Esophagus (tissue), 2 donors: ENCODE measurements around the gene ZNF273. TPM values are rescaled to one million over a fixed set of nuclear protein-coding genes. Genes with fewer than 3 reads are reported as not detected.
"Not testable (repeated sequence)": the region's sequence is repeated elsewhere in the genome, so short reads cannot be mapped to it uniquely, and the experiment has no call there.

ENCODE experiments used
- H3K27ac ChIP-seq, 2 donors: one replicate each; pipeline ENCODE4 v1.5.1; 2013; ENCODE audit warnings: low read depth in 2 of 2, mild to moderate bottlenecking in 2 of 2, inconsistent platforms in 1 of 2, low read length in 1 of 2, moderate library complexity in 1 of 2
- H3K27me3 ChIP-seq, 2 donors: one replicate each; pipeline ENCODE4 v1.6.1; 2013; ENCODE audit warnings: low read length in 2 of 2, control low read depth in 1 of 2, mild to moderate bottlenecking in 1 of 2; ENCODE audit not compliant: insufficient read depth in 2 of 2, control insufficient read depth in 1 of 2
- H3K36me3 ChIP-seq, 2 donors: one replicate each; pipeline ENCODE4 v1.6.1; 2013; ENCODE audit warnings: low read length in 1 of 2; ENCODE audit not compliant: control insufficient read depth in 2 of 2, insufficient read depth in 2 of 2
- H3K4me1 ChIP-seq, 2 donors: one replicate each; pipeline ENCODE4 v1.6.1; 2013; ENCODE audit warnings: low read length in 1 of 2; ENCODE audit not compliant: control insufficient read depth in 2 of 2, insufficient read depth in 2 of 2
- H3K4me3 ChIP-seq, 2 donors: one replicate each; pipeline ENCODE4 v1.5.1; 2013; ENCODE audit warnings: low read length in 2 of 2, mild to moderate bottlenecking in 2 of 2, low read depth in 1 of 2, moderate library complexity in 1 of 2
- H3K9me3 ChIP-seq, 2 donors: one replicate each; pipeline ENCODE4 v1.6.1; 2013; ENCODE audit warnings: mild to moderate bottlenecking in 2 of 2, low read depth in 1 of 2, low read length in 1 of 2, moderate library complexity in 1 of 2; ENCODE audit not compliant: control insufficient read depth in 2 of 2, insufficient read depth in 1 of 2
- WGBS, 2 donors: extraction: QIAGEN DNeasy Blood & Tissue Kit; methylation state at CpG; one replicate each; pipeline ENCODE4 v1.1.7; 2013; 5-methylcytosine and 5-hydroxymethylcytosine counted together
- polyA plus RNA-seq, 2 donors: library from polyadenylated mRNA; stranded (reverse); fragments of 200-250 nt; gene quantifications; one replicate each; pipeline ENCODE4 v1.2.3, GENCODE V29; 2013
- donor health status: healthy with polysubstance abuse.
- donor health status: Bipolar disorder and iron deficiency.

ZNF273 gene
- polyA plus RNA-seq, 2 donors = 5.8 to 24.5 TPM

GRCh38 chr7:64888561-64888900, 14.5 kb upstream of the ZNF273 start:
- WGBS, 2 donors = 20 to 37% methylated on average over 17 of the region's 17 CpGs
- Histone ChIP-seq H3K9me3 (no peaks in the 10 kb centered on the region), H3K27me3 (no peaks in the 10 kb centered on the region), H3K4me3 (peak overlapping the region; percentile 12 to 25), H3K36me3 (no peaks in the 10 kb centered on the region), H3K4me1 (peaks cover 0 to 25% of the 10 kb centered on the region in 2 donors), H3K27ac (no peak overlapping the region)

- Histone ChIP-seq H3K4me1 (peaks cover 0 to 24% of the 10 kb centered on the region in 2 donors), H3K4me3 (peak overlapping the region; percentile 12 to 25), H3K9me3 (no peaks in the 10 kb centered on the region), H3K27me3 (no peaks in the 10 kb centered on the region), H3K27ac (no peak overlapping the region), H3K36me3 (no peaks in the 10 kb centered on the region)
- WGBS, 2 donors = 16 to 45% methylated on average over 43 to 60 of the region's 60 CpGs
Observed at GRCh38 chr7:64888901-64889685, 14.0 kb upstream of the ZNF273 start.

GRCh38 chr7:64889686-64890162, 13.3 kb upstream of the ZNF273 start:
- no peaks in the 10 kb centered on the region for H3K36me3 ChIP-seq
- peak overlapping the region in 1 of 2 donors; percentile 75 for H3K27ac ChIP-seq
- 43 to 60% methylated on average over 18 of the region's 18 CpGs for WGBS, 2 donors
- no peaks in the 10 kb centered on the region for H3K27me3 ChIP-seq
- peaks cover 0 to 24% of the 10 kb centered on the region in 2 donors for H3K4me1 ChIP-seq
- H3K4me3 ChIP-seq = no peak overlapping the region
- no peaks in the 10 kb centered on the region for H3K9me3 ChIP-seq

GRCh38 chr7:64890273-64890672, 12.8 kb upstream of the ZNF273 start:
- peak overlapping the region; percentile 75 to 91 for H3K27ac ChIP-seq
- WGBS, 2 donors = 50 to 57% methylated on average over 3 of the region's 3 CpGs
- H3K27me3 ChIP-seq = not testable (repeated sequence)

GRCh38 chr7:64890761-64891362, 12.2 kb upstream of the ZNF273 start:
- no peaks in the 10 kb centered on the region for H3K9me3 ChIP-seq
- H3K4me1 ChIP-seq = peaks cover 0 to 24% of the 10 kb centered on the region in 2 donors
- peak overlapping the region; percentile 75 to 91 for H3K27ac ChIP-seq
- H3K27me3 ChIP-seq = no peaks in the 10 kb centered on the region
- no peaks in the 10 kb centered on the region for H3K36me3 ChIP-seq
- 37 to 38% methylated on average over 2 of the region's 2 CpGs for WGBS, 2 donors
- no peak overlapping the region for H3K4me3 ChIP-seq

More at GRCh38 chr7:64890273-64890672, 12.8 kb upstream of the ZNF273 start:
- not testable (repeated sequence) for H3K4me3 ChIP-seq, H3K36me3 ChIP-seq, H3K9me3 ChIP-seq
- H3K4me1 ChIP-seq = peaks cover 0 to 24% of the 10 kb centered on the region in 2 donors

GRCh38 chr7:64891363-64892081, 11.6 kb upstream of the ZNF273 start:
- H3K4me1 ChIP-seq = peaks cover 0 to 24% of the 10 kb centered on the region in 2 donors
- H3K27ac ChIP-seq = peak overlapping the region; percentile 91 to 94
- not testable (repeated sequence) for H3K27me3 ChIP-seq, H3K4me3 ChIP-seq, H3K9me3 ChIP-seq, H3K36me3 ChIP-seq
- 29 to 52% methylated on average over 1 of the region's 1 CpG for WGBS, 2 donors

- Histone ChIP-seq H3K4me1 (peaks cover 0 to 24% of the 10 kb centered on the region in 2 donors), H3K27ac (peak overlapping the region; percentile 91 to 94), H3K36me3 (no peaks in the 10 kb centered on the region), H3K9me3 (no peaks in the 10 kb centered on the region), H3K4me3 (no peak overlapping the region), H3K27me3 (no peaks in the 10 kb centered on the region)
Observed at GRCh38 chr7:64892116-64892515, 11.0 kb upstream of the ZNF273 start.

- Histone ChIP-seq H3K27ac (peak overlapping the region; percentile 5 to 24), H3K9me3 (no peaks in the 10 kb centered on the region), H3K4me1 (peaks cover 0 to 24% of the 10 kb centered on the region in 2 donors), H3K36me3 (no peaks in the 10 kb centered on the region), H3K27me3 (no peaks in the 10 kb centered on the region), H3K4me3 (no peak overlapping the region)
- 83 to 87% methylated on average over 5 of the region's 5 CpGs for WGBS, 2 donors
Observed at GRCh38 chr7:64892666-64893309, 10.3 kb upstream of the ZNF273 start.

GRCh38 chr7:64893401-64893800, 9.7 kb upstream of the ZNF273 start:
- WGBS, 2 donors = 60 to 62% methylated on average over 5 of the region's 5 CpGs
- no peaks in the 10 kb centered on the region for H3K27me3 ChIP-seq
- no peaks in the 10 kb centered on the region for H3K36me3 ChIP-seq
- no peak overlapping the region for H3K4me3 ChIP-seq
- no peak overlapping the region for H3K27ac ChIP-seq
- H3K4me1 ChIP-seq = peaks cover 0 to 24% of the 10 kb centered on the region in 2 donors
- H3K9me3 ChIP-seq = no peaks in the 10 kb centered on the region
